ENCODE data around the gene PRIM2. TPM values are rescaled to one million over a fixed set of nuclear protein-coding genes. Genes with fewer than 3 reads are reported as not detected.
"Not testable (repeated sequence)": the region's sequence is repeated elsewhere in the genome, so short reads cannot be mapped to it uniquely, and the experiment has no call there.

Gene PRIM2
- total RNA-seq, 3 donors from 2014 or later = 11.7 to 16.9 (median 12.7) TPM

DNA sequence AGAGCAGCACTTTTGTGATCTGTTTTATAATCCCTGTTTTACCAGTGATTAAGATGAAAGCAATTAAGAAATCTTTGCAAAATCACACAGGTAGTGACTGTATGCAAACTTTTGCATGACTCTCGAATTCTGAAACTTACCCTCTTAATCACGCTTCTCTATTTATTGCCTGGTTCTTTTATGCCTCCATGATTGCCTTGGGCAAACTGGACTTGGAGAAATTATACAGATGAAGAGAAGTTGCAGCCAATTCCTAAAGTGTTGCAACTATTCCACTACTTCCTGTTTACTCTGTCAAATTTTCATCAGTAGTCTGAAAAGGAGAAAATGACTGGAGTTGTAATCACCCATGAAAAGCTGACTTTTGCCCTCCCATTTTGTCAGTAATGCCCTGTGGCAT is 205.8 kb downstream of the PRIM2 start:
- DNase-seq; intact Hi-C loops (cut with DNase I, micrococcal nuclease); H3K36me3 ChIP-seq (ENCODE audit: low read depth); ATAC-seq; H3K4me3 ChIP-seq; H3K4me1 ChIP-seq (ENCODE audit: low read depth); H3K9me3 ChIP-seq: not testable (repeated sequence)

- H3K4me3 ChIP-seq; intact Hi-C loops (cut with DNase I, micrococcal nuclease); DNase-seq; H3K36me3 ChIP-seq (ENCODE audit: low read depth); H3K4me1 ChIP-seq (ENCODE audit: low read depth); ATAC-seq; H3K9me3 ChIP-seq: not testable (repeated sequence)
Observed at GRCh38 chr6:57529755-57530154, 212.3 kb downstream of the PRIM2 start.

GRCh38 chr6:57532660-57533059 is 215.2 kb downstream of the PRIM2 start:
- H3K36me3 ChIP-seq (ENCODE audit: low read depth); H3K9me3 ChIP-seq; H3K4me3 ChIP-seq; DNase-seq; ATAC-seq; H3K4me1 ChIP-seq (ENCODE audit: low read depth); intact Hi-C loops (cut with DNase I, micrococcal nuclease): not testable (repeated sequence)

GRCh38 chr6:57535121-57535520 is 217.7 kb downstream of the PRIM2 start:
- DNase-seq; H3K4me1 ChIP-seq (ENCODE audit: low read depth); H3K9me3 ChIP-seq; H3K4me3 ChIP-seq; ATAC-seq; H3K36me3 ChIP-seq (ENCODE audit: low read depth); intact Hi-C loops (cut with DNase I, micrococcal nuclease): not testable (repeated sequence)

- intact Hi-C loops (cut with DNase I, micrococcal nuclease); H3K4me1 ChIP-seq (ENCODE audit: low read depth); H3K9me3 ChIP-seq; H3K4me3 ChIP-seq; H3K36me3 ChIP-seq (ENCODE audit: low read depth): not testable (repeated sequence)
- ATAC-seq = peak; percentile 51
- peak in 1 of 3 donors; percentile 9 for DNase-seq
Observed at GRCh38 chr6:57535994-57536393, 218.6 kb downstream of the PRIM2 start.

DNA sequence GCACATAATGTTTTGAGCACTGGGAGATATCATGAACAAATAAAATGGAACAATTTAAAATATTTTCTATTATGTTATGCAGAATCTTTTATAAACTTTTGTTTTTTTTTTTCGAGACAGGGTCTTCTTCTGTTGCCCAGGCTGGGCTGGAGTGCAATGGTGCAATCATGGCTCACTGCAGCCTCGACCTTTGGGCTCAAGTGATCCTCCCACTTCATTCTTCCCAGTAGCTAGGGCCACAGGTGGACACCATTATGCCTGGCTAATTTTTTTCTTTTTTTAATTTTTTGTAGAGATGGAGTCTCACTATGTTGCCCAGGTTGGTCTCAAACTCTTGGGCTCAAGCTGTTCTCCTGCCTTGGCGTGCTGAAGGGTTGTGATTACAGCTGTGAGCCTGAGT is 220.5 kb downstream of the PRIM2 start:
- H3K4me3 ChIP-seq; H3K36me3 ChIP-seq (ENCODE audit: low read depth); ATAC-seq; intact Hi-C loops (cut with DNase I, micrococcal nuclease); H3K4me1 ChIP-seq (ENCODE audit: low read depth); DNase-seq; H3K9me3 ChIP-seq: not testable (repeated sequence)

GRCh38 chr6:57551961-57552360 is 234.5 kb downstream of the PRIM2 start:
- DNase-seq; H3K4me1 ChIP-seq (ENCODE audit: low read depth); H3K9me3 ChIP-seq; intact Hi-C loops (cut with DNase I, micrococcal nuclease); H3K36me3 ChIP-seq (ENCODE audit: low read depth); H3K4me3 ChIP-seq: not testable (repeated sequence)
- peak; percentile 34 for ATAC-seq

DNA sequence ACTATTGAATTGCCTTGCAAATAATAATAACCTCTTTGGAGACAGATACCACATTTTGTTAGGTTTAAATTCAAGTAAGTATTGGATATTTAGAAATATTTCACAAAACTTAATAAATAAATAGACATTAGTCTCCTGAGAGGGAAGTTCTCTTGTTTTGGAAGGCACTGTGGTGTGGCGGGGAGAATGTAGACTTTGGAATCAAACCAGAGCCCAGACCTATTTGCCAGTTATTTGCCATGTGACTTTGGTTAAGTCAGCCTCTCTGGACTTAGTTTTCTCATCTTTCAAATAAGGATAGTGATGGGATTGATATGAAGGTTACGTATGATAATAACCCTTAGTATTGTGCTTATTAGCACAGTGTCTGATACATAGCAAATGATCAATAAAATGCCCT is 240.4 kb downstream of the PRIM2 start:
- DNase-seq; H3K36me3 ChIP-seq (ENCODE audit: low read depth); H3K4me3 ChIP-seq; H3K4me1 ChIP-seq (ENCODE audit: low read depth); H3K9me3 ChIP-seq; ATAC-seq; intact Hi-C loops (cut with DNase I, micrococcal nuclease): not testable (repeated sequence)

GRCh38 chr6:57559170-57559569 is 241.7 kb downstream of the PRIM2 start:
- intact Hi-C loops (cut with DNase I, micrococcal nuclease); DNase-seq; H3K9me3 ChIP-seq; H3K4me1 ChIP-seq (ENCODE audit: low read depth); ATAC-seq; H3K36me3 ChIP-seq (ENCODE audit: low read depth); H3K4me3 ChIP-seq: not testable (repeated sequence)

DNA sequence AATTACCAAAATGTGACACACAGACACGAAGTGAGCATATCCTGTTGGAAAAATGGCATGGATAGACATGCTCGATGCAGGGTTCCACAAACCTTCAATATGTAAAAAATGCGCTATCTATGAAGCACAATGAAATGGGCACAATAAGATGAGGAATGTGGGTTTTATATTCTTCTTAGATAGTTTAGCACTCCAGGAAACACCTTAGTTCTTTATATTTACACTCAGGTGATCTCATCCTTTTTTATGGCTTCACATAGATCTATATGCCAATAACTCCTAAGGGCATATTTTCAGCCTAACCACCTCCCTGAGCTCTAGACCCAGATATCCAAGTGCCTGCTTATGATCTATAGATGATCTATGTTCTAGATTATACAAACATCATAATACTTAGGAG is 244.8 kb downstream of the PRIM2 start:
- H3K9me3 ChIP-seq; DNase-seq; H3K4me3 ChIP-seq; H3K36me3 ChIP-seq (ENCODE audit: low read depth); H3K4me1 ChIP-seq (ENCODE audit: low read depth); intact Hi-C loops (cut with DNase I, micrococcal nuclease): not testable (repeated sequence)
- ATAC-seq = peak; percentile 80

DNA sequence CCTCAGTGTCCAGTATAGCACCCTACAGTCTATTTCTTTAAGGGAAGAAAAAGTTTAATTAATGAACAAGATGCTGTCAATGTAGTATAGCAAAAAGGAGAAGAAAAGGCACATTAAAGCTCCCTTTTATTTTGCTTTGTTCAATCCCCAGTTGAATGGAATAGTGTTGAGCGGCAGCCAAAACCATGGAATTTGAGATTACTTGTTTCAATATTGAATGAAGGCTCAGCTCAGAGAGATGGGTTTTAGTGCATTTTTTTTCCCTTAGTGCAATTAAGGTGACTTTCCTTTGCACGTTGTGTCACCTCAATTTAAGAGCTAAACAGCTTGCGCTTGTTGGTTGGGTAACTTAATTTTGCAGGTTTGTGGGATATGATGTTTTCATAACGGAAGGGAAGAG is 254.7 kb downstream of the PRIM2 start:
- ATAC-seq; intact Hi-C loops (cut with DNase I, micrococcal nuclease); H3K4me3 ChIP-seq; H3K36me3 ChIP-seq (ENCODE audit: low read depth); H3K9me3 ChIP-seq; H3K4me1 ChIP-seq (ENCODE audit: low read depth); DNase-seq: not testable (repeated sequence)

GRCh38 chr6:57572844-57573243 is 255.4 kb downstream of the PRIM2 start:
- intact Hi-C loops (cut with DNase I, micrococcal nuclease); H3K4me1 ChIP-seq (ENCODE audit: low read depth); H3K9me3 ChIP-seq; H3K36me3 ChIP-seq (ENCODE audit: low read depth); DNase-seq; H3K4me3 ChIP-seq; ATAC-seq: not testable (repeated sequence)

- H3K9me3 ChIP-seq; H3K36me3 ChIP-seq (ENCODE audit: low read depth); H3K4me3 ChIP-seq; intact Hi-C loops (cut with DNase I, micrococcal nuclease); DNase-seq; H3K4me1 ChIP-seq (ENCODE audit: low read depth); ATAC-seq: not testable (repeated sequence)
Observed at GRCh38 chr6:57577023-57577422, 259.6 kb downstream of the PRIM2 start.

DNA sequence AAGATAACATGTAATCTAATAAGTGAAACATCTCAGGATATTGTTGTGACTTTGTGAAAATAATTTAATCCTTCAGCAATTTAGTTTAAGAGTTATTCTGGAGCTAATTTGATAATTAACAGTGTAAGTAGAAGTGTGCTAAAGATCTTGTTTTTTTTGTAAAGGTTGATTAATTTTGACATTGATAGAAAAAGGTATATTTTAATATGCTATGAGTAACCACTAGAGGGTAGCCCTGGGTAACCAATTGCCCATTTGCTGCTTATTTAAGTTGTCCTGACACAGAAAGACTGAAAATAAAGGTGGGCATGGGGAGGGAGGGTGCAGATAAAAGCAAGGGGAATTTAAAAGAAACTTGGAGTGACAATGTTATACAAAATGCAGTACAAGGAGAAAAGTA is 262.1 kb downstream of the PRIM2 start:
- H3K4me1 ChIP-seq (ENCODE audit: low read depth); H3K9me3 ChIP-seq; ATAC-seq; H3K4me3 ChIP-seq; DNase-seq; intact Hi-C loops (cut with DNase I, micrococcal nuclease); H3K36me3 ChIP-seq (ENCODE audit: low read depth): not testable (repeated sequence)

- H3K4me3 ChIP-seq; H3K36me3 ChIP-seq (ENCODE audit: low read depth); ATAC-seq; H3K4me1 ChIP-seq (ENCODE audit: low read depth); intact Hi-C loops (cut with DNase I, micrococcal nuclease); DNase-seq; H3K9me3 ChIP-seq: not testable (repeated sequence)
Observed at GRCh38 chr6:57581586-57581985, 264.2 kb downstream of the PRIM2 start.
